Medulla oblongata (tissue), 1 donor: Measurements from ENCODE around the gene COL27A1.
A peak's percentile ranks its signal among the peaks of the same experiment; 100 is the strongest.

ENCODE experiments used
- DNase-seq: peaks from one replicate; pipeline ENCODE4 v3.0.0-alpha.2; 2015; ENCODE audit errors: extremely low spot score

Gene COL27A1

DNA sequence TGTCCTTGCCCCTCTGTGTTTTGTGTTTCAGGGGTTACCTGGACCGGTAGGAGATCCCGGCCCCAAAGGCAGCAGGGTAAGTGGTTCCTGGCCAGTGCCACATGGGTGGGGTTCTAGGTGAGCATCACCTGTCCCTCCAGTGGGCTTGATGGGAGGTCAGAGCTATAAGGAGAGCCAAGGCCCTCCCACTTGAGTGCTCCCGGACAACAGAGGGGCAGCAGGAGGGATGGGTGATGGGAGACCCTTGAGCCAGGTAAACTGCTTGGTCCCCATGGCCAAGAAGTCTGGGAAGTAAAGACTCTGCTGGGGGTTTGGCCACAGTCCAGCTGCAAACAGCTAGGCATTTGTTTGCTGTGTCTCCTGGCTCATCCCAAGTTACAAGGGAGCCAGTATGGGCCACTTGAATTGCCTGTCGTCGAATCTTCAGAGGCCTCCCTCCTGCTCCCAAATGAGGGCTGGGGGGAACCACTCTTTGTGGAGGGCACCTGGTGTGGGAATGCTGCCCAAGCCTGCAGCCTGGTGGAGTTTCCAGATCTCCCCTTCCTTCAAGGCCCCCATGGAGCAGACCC is 51.0 kb downstream of the COL27A1 start:
- DNase-seq = no peak

DNA sequence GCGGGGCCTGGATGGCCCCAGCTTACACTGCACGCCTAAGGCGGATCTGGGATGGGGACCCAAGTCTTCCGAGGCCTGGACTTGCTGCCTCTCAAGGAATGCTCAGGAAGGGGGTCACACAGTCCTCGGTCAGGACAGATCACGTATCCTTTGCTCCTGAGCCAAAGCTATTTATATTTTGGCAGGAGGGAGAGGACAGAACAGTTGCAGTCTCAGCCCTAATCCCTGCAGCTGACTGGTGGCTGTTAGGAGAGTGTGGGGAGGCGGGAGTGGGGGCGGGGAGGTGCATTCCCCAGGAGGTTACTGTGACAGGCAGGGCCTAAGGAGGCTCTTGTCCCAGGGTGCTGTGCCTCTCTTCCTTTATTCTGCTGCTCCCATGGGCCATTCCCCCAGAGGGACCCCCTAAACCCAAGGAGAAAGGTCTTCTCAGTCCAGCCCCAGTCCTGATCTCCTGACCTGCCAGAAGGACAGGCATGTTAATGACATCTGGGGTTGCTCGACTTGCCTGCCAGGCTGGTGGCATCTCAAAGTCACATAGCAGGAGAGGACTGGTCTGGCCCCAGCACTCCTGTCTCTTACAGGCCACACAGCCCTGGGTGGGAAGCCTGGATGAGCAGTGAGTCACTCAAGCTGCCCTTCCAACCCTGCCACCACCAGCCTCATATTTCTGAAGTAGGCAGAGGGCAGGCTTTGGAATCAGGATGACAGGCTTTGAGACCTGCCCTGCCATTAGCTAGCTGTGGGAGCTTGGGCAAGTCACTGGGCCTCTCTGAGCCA is 51.9 kb downstream of the COL27A1 start:
- peak; percentile 13 for DNase-seq

DNA sequence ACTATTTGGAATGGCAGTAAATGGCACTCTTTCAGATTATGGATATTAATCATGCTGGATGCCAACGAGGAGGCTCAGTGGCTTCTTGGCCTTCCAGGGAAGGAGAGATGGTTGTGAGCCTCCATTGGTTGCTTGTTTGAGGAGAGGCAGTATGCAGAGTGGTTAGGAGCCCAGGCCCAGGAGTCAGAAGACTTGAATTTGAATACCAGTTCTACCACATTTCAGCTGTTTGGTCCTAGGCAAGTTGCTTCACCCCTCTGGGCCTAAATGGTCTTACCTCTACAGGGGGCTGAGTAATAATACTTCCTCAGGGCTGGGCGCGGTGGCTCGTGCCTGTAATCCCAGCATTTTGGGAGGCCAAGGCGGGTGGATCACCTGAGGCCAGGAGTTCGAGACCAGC is 52.5 kb downstream of the COL27A1 start:
- DNase-seq = no peak

DNA sequence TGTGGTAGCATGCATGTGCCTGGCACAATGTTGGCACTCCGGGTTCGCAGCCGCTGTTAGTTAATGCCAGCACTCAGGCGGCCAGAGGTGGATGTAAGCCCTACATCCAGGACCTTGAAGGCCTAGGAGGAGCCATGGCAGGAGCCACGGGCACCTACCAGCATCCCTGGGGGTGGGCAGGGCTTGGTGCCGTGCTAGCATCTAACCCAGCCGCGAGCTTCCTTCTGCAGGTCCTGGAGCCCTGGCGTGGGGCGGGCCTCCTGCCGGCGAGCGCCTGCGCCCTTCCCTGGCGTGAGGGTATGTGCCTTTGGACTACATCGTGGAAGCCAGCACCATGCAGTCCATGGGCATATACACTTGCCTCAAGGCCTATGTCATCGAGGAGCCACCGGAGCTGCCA is 53.8 kb downstream of the COL27A1 start:
- no peak for DNase-seq

DNA sequence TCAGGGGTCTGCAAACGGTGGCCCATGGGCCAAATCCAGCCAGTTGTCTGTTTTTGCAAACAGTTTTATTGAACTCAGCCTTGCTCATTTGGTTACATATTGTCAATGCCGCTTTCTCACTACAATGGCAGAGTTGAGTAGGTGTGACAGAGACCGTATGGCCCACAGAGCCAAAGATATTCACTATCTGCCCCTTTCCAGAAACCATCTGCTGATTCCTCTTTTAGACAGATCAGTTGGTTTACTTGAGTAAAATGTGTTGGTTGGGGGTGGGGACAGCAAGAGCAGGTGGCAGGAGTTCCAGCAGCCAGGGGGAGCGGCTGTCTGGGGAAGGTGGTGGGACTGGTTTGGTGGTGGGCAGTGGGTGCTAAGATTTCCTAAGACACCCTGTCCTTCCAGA is 54.8 kb downstream of the COL27A1 start:
- no peak for DNase-seq

DNA sequence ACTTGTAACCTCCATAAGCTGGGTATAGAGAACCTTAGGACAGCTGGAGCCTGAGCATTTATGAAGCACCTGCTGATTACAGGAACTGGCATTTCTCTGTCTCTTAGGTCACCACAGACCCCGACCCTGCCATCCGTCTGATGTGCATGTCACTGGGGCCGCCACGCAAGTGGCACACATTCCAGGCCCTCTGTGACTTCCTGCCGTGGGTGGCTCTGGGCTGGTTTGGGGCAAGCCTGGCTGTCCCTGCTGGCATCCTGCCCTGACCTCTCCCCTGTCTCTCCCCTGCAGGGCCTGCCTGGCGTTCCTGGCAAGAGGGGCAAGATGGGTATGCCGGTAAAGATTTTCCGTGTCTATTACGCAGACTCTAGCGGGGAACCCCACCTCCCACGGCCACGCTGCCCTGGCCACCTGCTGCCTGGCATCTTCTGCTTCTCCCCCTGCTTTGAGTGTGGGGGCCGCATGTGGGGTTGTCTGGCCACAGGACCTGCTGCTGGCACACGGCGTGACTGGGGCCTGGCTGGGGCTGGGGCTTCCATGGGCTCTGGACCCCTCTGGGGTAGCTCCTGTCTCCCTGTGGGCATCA is 55.4 kb downstream of the COL27A1 start:
- DNase-seq = no peak

DNA sequence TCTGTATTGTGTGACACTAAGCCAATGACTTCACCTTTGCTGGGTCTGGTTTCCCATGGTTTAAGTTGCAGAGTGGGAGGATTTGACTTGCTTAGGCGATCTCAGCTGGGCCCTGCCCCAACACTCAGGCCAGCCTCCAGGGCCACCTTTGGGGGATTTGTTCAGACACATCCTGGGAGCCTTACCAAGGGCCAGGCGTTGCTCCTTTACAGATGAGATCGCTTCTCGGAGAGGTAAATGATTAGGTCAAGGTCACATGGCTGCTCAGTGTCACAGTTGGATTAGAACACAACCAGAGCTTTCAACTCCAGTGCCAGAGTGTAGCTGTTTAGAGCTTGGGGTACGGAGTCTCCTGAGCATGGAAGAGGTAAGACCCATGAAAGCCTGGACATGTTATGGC is 57.5 kb downstream of the COL27A1 start:
- no peak for DNase-seq

DNA sequence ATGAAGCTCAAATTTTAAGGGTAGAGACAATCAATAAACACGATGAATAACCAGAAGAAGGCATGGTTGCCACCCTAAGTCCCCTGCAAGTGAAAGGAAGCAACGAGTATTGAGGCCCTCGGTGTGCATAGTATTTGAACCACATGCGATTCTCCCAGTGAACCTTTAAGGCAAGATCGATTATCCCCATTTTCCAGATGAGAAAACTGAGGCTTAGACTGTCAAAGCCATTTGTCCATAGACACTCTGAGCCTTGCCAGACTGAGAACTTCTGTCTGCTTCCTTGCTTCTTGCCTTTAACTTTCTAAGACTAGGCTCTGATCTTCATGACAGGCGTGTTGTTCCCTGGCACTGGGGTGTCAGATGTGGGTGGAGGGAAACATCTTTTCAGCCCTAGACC is 58.2 kb downstream of the COL27A1 start:
- no peak for DNase-seq

DNA sequence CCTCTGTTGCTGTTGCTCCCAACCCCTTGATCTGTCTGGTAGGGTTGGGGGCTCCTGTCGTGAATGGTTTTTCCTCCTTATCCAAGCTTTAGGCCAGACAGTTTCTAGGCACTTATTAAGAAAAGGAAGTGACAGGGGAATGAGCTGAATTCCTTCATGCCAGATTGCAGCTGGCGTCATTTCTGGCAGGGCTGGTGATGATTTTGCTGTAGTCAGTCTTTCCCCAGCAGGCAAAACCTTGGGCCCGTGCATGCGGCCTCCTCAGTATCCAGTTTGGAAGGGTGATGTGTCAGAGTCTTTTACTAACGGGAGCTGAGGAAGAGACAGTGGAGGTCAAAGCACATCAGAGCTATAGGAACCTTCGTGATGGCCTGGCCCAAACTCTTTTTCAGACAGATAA is 58.8 kb downstream of the COL27A1 start:
- no peak for DNase-seq

DNA sequence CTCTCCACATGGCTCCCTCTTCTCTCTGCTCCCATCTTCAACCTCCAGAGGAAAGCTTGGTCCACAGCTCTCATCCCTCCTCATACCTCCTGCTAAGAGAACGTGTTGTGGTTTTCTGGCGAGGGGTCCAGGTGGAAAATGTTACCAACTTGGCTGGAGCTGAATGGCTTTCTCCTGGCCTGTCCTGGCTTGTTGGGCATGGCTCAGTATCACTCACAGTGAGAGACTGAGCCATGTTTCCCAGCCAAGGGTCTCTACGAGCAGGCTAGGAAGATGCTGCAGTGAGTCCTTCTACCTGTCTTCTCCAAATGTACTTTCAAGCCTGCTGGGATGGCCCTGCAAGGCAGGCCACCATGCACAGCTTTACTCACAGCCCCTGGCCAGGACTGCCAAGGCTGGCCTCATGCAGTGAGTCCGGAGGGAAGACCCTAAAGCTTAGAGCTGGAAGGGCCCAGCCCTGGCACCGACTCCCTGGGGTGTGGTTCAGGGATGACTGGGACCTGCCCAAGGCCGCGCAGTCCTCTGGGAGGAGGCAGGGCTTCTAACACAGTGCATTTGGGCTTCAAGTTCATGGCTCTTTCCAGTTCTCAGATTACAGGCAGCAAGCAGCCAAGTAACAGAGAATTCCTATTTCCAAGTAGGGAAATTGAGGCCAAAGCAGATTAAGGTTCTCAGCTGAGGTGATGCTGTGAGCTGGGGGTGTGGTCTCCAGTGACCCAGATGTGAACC is 59.5 kb downstream of the COL27A1 start:
- DNase-seq = no peak

DNA sequence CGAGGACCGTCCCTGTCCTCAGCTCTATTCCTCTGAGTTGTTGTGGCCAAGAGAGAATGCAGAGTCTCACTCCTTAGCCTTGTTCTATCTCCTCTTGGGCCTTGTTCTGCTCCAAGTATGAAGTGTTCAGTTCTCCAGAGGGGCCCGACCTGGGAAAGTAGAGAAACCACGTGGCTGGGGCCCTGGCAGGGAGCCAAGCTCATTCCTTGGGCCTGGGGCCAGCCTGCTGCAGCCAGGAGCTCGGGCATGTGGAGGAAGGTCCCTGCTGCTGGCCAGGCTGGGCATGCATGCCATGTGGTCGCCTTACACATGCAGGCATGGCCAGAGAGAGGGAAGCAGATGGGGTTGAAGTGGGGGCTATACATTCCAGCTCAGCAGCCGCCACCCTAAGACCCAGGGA is 60.7 kb downstream of the COL27A1 start:
- peak; percentile 42 for DNase-seq

DNA sequence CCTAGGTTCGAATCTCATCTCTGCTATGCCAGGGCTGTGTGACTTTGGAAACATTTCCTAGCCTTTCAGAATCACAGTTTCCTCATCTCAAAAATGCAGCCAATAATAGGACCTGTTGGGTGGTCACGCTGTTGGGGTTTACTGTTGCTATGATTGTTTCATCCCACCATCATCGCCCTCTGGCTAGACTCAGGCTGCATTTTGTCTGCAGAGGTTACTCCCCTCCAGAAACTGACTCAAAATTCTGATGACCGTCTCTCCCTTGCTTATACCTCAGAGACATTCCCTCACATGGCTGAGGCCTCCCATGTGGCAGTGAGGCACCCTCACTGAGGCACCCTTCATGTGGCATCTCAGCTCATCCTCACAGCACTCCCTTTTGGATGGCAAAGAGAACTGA is 61.6 kb downstream of the COL27A1 start:
- DNase-seq = no peak

DNA sequence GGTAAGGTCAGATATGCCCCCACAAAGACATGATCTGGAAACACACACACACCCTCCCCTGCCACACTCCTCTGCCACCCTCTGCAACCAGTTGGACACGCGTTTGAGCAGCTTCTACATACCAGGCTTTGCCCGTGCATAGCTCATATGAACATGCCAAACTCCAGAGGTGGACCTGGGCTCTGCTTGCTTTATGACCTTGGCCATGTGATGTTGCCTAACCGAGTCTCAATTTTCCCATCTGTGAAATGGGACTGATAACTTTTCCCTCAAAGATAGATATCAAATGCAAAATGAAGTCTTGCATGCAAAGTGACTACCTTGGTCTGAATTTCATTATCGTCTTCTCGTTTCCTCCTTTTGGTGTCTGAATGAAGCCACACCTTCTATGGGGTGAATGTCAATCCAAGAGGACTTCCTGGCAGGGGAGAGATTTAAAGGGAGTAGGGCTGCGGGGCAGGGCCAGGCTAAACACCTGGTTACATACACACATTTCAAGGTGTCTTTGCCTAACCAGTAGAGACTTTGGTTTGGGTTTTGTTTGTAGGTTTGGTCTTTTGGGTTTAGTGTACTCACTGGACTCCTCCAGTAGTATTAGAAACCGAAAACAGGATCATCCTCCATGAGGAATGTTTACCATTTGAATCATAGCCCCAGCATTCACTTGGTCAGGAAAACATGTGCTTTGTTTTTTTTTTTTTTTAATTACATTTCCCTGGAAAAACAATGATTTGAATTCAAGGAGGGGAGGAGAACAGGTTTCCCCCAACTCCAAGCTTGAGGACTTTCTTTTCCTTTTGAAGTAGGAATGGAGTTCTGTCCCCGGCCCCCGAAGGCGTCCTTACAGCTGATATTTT is 63.2 kb downstream of the COL27A1 start:
- no peak for DNase-seq

DNA sequence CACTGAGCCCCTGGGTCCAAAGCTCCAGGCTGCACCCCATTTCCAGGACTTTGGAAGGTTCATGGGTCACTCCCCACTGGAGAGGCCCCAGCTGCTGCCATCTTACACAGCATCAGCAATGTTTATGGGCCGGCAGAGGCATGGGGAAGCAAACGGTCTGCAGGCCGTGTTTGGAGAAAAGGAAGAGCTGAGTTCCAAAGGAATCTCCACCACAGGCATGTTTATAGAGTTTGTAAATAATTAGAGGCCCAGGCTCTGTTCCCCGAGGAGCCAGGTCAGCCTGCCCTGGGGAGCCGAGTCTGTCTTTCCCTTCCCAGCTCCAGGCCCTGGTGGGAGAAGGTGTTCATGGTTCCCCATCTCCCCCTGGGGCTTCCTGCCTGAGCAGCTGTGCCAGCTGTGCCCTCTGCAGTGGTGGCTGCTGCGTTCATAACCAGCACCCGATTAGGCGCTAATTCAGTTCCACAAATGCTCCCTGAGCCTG is 64.8 kb downstream of the COL27A1 start:
- no peak for DNase-seq

DNA sequence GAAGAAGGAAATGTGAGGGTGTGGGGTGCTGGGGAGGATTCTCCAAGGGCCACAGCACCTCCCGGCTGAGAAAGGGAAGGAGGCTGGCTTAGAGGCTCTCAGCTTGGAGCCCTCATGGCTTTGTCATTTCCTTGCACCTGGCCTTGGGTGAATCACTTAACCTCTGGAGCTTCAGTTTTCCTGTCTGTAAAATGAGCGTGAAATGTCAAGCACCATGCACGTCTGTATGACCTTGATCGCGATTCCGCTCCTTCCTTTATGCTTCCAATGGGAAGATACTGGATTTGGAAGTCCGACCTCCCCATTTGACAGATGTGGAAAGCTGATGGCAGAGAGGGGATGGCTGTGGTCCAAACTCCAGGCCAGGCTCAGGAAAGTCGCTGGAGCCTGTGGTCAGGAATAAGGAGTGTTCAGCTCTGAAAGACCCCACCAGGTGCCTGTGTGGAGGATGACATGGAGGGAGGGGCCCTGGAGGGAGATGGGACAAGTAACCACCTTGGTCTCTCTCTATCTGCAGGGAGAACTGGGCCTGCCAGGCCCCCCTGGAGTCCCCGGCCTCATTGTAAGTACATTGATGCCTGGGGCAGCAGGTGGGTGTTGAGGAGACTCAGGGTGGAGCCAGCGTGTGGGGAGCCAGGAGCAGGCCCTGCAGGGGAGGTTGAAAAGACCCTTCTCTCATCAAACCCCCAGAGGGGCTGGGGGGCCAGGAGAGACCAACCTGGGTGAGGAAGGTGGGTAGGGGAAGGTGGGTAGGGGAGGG is 66.5 kb downstream of the COL27A1 start:
- DNase-seq = no peak

DNA sequence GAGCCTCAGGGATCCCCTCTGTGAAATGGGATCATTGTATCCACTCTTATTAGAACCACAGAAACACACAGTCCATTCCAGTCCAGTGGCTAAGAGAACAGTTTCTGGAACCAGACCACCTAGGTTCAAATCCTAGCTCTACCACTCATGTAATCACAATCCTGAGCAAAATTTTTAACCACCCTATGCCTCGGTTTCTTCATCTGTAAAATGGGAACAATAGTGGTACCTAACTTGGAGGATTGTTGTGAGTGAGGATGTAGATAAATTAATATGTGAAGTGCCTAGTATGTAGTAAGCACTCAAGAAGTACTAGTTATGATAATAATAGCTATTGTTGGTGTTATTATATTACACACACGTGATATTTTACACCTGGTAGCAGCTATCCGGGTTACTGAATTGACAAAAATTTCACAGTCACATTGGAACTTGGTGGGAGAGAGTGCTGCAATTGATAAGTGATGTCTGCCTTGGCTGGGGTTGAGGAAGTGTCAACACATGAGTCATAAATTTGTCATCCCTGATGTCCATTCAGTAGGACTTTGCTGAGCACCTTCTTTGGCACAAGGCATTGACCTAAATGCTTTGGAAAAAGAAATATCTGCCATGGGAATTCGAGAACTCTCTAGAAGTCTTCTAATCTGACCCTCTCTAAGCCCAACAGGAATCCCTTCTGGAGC is 68.4 kb downstream of the COL27A1 start:
- DNase-seq = no peak

DNA sequence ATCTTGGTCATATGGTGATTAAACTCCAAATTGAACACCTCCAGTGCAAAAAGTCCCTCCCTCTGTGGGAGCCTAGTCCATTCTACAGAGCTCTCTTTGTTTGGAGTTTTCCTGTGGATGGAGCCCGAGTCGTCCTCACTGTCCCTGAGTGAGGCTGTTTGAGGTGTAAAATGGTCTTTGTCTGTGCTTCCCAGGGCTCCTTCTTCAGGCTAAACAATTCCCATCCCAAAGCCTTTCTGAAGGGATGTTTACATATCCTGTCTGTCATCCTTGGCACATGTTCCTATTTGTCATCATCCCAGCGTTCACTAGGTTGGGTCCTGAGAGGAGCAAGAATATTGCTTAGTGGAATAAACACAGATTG is 68.9 kb downstream of the COL27A1 start:
- no peak for DNase-seq

DNA sequence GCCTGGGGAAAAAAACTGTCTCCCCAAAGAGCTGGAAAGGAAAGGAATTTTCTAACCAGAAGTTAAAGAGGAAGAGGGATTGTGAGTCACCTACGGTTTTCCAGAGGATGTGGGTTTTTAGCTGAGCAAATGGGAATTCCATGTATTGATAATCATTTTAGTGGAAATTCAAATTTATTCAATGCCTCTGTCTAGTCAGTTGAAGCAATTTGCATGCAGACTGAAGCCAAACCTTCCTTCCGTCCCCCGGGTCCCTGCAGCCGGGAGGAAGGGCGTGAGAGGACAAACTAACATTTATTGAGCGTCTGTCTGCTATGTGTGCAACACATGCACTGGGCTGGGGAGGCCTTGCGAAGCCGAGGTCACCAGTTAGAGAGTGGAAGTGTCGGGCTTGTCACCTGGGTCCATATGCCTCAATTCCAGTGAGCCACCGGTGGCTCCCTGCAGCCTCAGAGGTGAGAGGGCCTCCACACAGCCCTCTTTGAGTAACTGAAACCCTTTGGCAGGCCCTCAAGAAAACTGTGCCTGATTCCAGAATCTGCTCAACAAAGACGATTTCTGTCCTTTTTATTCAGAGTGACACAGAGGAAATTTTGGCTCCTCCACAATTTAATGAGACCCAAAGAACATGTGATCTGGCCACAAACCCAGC is 70.3 kb downstream of the COL27A1 start:
- DNase-seq = peak; percentile 57

DNA sequence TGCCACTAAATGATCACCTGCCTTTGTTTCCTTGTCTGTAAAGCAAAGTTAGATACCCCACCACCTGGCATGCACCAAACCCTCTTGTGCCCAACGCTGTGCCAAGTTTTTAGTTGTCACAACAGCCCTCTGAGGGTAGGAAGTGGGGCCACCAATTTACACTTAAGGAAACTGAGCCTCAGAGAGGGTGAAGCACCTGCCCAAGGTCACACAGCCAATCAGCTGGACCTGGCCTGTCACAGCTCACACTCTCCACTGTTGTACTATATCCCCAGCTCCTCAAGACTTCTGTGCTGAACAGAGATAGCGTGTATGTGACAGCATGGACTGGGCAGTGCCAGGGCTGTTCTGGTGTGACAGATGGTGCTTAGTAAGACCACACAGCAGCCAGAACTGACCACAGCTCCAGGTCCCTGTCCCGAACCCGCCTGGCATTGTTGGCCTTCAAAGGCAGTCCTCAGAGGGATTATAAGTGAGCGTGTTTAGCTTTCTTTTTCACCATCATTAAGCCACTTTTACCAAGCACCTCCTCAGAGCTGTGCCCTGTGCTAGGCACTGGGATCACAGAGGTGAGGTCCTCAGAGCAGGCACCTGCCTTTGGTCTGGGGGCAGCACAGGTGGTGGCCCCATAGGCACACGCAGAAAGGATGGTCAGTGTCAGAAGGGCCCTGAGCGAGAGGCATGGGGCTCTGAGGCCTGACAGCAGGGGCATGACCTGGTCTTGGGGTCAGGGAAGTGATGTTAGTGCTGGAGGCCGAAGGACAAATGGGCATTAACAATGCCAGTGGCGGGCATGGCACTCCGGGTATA is 71.1 kb downstream of the COL27A1 start:
- DNase-seq = no peak
